ENCODE measurements around the gene PDXDC1.
"Not testable (repeated sequence)": the region's sequence is repeated elsewhere in the genome, so short reads cannot be mapped to it uniquely, and the experiment has no call there.

- TF ChIP-seq TEAD4 (CRISPR knock-in tag; IDR thresholded peaks at IDR 0.05); ZNF121 (CRISPR knock-in tag; IDR thresholded peaks at IDR 0.05); ETV6 (CRISPR knock-in tag; IDR thresholded peaks at IDR 0.05); ZNF416 (CRISPR knock-in tag; IDR thresholded peaks at IDR 0.05); NFYB (CRISPR knock-in tag; conservative IDR thresholded peaks at IDR 0.05; ENCODE audit: low read depth); MAX (CRISPR knock-in tag; IDR thresholded peaks at IDR 0.05); FOXK1 (CRISPR knock-in tag; IDR thresholded peaks at IDR 0.05); USF2 (CRISPR knock-in tag; IDR thresholded peaks at IDR 0.05); FOXJ3 (CRISPR knock-in tag; IDR thresholded peaks at IDR 0.05; ENCODE audit: borderline replicate concordance): not testable (repeated sequence)
- TF ChIP-seq, protein P1, sequence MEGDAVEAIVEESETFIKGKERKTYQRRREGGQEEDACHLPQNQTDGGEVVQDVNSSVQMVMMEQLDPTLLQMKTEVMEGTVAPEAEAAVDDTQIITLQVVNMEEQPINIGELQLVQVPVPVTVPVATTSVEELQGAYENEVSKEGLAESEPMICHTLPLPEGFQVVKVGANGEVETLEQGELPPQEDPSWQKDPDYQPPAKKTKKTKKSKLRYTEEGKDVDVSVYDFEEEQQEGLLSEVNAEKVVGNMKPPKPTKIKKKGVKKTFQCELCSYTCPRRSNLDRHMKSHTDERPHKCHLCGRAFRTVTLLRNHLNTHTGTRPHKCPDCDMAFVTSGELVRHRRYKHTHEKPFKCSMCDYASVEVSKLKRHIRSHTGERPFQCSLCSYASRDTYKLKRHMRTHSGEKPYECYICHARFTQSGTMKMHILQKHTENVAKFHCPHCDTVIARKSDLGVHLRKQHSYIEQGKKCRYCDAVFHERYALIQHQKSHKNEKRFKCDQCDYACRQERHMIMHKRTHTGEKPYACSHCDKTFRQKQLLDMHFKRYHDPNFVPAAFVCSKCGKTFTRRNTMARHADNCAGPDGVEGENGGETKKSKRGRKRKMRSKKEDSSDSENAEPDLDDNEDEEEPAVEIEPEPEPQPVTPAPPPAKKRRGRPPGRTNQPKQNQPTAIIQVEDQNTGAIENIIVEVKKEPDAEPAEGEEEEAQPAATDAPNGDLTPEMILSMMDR (IDR thresholded peaks at IDR 0.05): not testable (repeated sequence)
- TF ChIP-seq, protein P2, sequence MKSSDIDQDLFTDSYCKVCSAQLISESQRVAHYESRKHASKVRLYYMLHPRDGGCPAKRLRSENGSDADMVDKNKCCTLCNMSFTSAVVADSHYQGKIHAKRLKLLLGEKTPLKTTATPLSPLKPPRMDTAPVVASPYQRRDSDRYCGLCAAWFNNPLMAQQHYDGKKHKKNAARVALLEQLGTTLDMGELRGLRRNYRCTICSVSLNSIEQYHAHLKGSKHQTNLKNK (CRISPR knock-in tag; IDR thresholded peaks at IDR 0.05): not testable (repeated sequence)
- TF ChIP-seq, protein P3, sequence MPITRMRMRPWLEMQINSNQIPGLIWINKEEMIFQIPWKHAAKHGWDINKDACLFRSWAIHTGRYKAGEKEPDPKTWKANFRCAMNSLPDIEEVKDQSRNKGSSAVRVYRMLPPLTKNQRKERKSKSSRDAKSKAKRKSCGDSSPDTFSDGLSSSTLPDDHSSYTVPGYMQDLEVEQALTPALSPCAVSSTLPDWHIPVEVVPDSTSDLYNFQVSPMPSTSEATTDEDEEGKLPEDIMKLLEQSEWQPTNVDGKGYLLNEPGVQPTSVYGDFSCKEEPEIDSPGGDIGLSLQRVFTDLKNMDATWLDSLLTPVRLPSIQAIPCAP (CRISPR knock-in tag; IDR thresholded peaks at IDR 0.05): not testable (repeated sequence)
- TF ChIP-seq, protein P4, sequence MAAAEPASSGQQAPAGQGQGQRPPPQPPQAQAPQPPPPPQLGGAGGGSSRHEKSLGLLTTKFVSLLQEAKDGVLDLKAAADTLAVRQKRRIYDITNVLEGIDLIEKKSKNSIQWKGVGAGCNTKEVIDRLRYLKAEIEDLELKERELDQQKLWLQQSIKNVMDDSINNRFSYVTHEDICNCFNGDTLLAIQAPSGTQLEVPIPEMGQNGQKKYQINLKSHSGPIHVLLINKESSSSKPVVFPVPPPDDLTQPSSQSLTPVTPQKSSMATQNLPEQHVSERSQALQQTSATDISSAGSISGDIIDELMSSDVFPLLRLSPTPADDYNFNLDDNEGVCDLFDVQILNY (CRISPR knock-in tag; IDR thresholded peaks at IDR 0.05): not testable (repeated sequence)
These were observed 174.0 kb downstream of the PDXDC1 start for GRCh38 chr16:15148831-15149230.
